ENCODE data around the gene TSHZ1.

The TSHZ1 gene

GRCh38 chr18:75297731-75298130 is 87.1 kb downstream of the TSHZ1 start:
- no peaks in the 10 kb centered on the region for H3K36me3 ChIP-seq (ENCODE audit: control insufficient read depth, insufficient read depth, low read length)
- H3K4me3 ChIP-seq (ENCODE audit: low read length) = no peak overlapping the region
- H3K4me1 ChIP-seq (ENCODE audit: control insufficient read depth, insufficient read depth, low read length) = no peaks in the 10 kb centered on the region
- no peaks in the 10 kb centered on the region for H3K27me3 ChIP-seq (ENCODE audit: control insufficient read depth, insufficient read depth, low read length)
- H3K9ac ChIP-seq (ENCODE audit: low read length) = no peak overlapping the region
- no peaks in the 10 kb centered on the region for H3K9me3 ChIP-seq (ENCODE audit: control insufficient read depth, low read length)

GRCh38 chr18:75304678-75305557 is 94.3 kb downstream of the TSHZ1 start:
- Histone ChIP-seq H3K36me3 (ENCODE audit: control insufficient read depth, insufficient read depth, low read length) (no peaks in the 10 kb centered on the region), H3K27me3 (ENCODE audit: control insufficient read depth, insufficient read depth, low read length) (no peaks in the 10 kb centered on the region), H3K9me3 (ENCODE audit: control insufficient read depth, low read length) (no peaks in the 10 kb centered on the region), H3K4me3 (ENCODE audit: low read length) (no peak overlapping the region), H3K4me1 (ENCODE audit: control insufficient read depth, insufficient read depth, low read length) (no peaks in the 10 kb centered on the region), H3K9ac (ENCODE audit: low read length) (no peak overlapping the region)

- no peaks in the 10 kb centered on the region for H3K36me3 ChIP-seq (ENCODE audit: control insufficient read depth, insufficient read depth, low read length)
- H3K9me3 ChIP-seq (ENCODE audit: control insufficient read depth, low read length) = no peaks in the 10 kb centered on the region
- H3K9ac ChIP-seq (ENCODE audit: low read length) = no peak overlapping the region
- no peaks in the 10 kb centered on the region for H3K27me3 ChIP-seq (ENCODE audit: control insufficient read depth, insufficient read depth, low read length)
- no peaks in the 10 kb centered on the region for H3K4me1 ChIP-seq (ENCODE audit: control insufficient read depth, insufficient read depth, low read length)
- no peak overlapping the region for H3K4me3 ChIP-seq (ENCODE audit: low read length)
These were observed 95.4 kb downstream of the TSHZ1 start for GRCh38 chr18:75305984-75306383.

- Histone ChIP-seq H3K9me3 (ENCODE audit: control insufficient read depth, low read length) (no peaks in the 10 kb centered on the region), H3K9ac (ENCODE audit: low read length) (no peak overlapping the region), H3K4me3 (ENCODE audit: low read length) (no peak overlapping the region), H3K36me3 (ENCODE audit: control insufficient read depth, insufficient read depth, low read length) (no peaks in the 10 kb centered on the region), H3K27me3 (ENCODE audit: control insufficient read depth, insufficient read depth, low read length) (no peaks in the 10 kb centered on the region), H3K4me1 (ENCODE audit: control insufficient read depth, insufficient read depth, low read length) (no peaks in the 10 kb centered on the region)
These were observed 96.9 kb downstream of the TSHZ1 start for GRCh38 chr18:75307530-75307929.

GRCh38 chr18:75309564-75309963 is 99.0 kb downstream of the TSHZ1 start:
- Histone ChIP-seq H3K27me3 (ENCODE audit: control insufficient read depth, insufficient read depth, low read length) (no peaks in the 10 kb centered on the region), H3K4me3 (ENCODE audit: low read length) (no peak overlapping the region), H3K36me3 (ENCODE audit: control insufficient read depth, insufficient read depth, low read length) (no peaks in the 10 kb centered on the region), H3K4me1 (ENCODE audit: control insufficient read depth, insufficient read depth, low read length) (no peaks in the 10 kb centered on the region), H3K9ac (ENCODE audit: low read length) (no peak overlapping the region), H3K9me3 (ENCODE audit: control insufficient read depth, low read length) (no peaks in the 10 kb centered on the region)

GRCh38 chr18:75314117-75314516 is 103.5 kb downstream of the TSHZ1 start:
- H3K9me3 ChIP-seq (ENCODE audit: control insufficient read depth, low read length) = no peaks in the 10 kb centered on the region
- no peaks in the 10 kb centered on the region for H3K4me1 ChIP-seq (ENCODE audit: control insufficient read depth, insufficient read depth, low read length)
- H3K4me3 ChIP-seq (ENCODE audit: low read length) = no peak overlapping the region
- no peaks in the 10 kb centered on the region for H3K36me3 ChIP-seq (ENCODE audit: control insufficient read depth, insufficient read depth, low read length)
- no peak overlapping the region for H3K9ac ChIP-seq (ENCODE audit: low read length)
- no peaks in the 10 kb centered on the region for H3K27me3 ChIP-seq (ENCODE audit: control insufficient read depth, insufficient read depth, low read length)

GRCh38 chr18:75314606-75315005 is 104.0 kb downstream of the TSHZ1 start:
- Histone ChIP-seq H3K4me1 (ENCODE audit: control insufficient read depth, insufficient read depth, low read length) (no peaks in the 10 kb centered on the region), H3K9ac (ENCODE audit: low read length) (no peak overlapping the region), H3K9me3 (ENCODE audit: control insufficient read depth, low read length) (no peaks in the 10 kb centered on the region), H3K4me3 (ENCODE audit: low read length) (no peak overlapping the region), H3K36me3 (ENCODE audit: control insufficient read depth, insufficient read depth, low read length) (no peaks in the 10 kb centered on the region), H3K27me3 (ENCODE audit: control insufficient read depth, insufficient read depth, low read length) (no peaks in the 10 kb centered on the region)

- no peaks in the 10 kb centered on the region for H3K27me3 ChIP-seq (ENCODE audit: control insufficient read depth, insufficient read depth, low read length)
- H3K36me3 ChIP-seq (ENCODE audit: control insufficient read depth, insufficient read depth, low read length) = no peaks in the 10 kb centered on the region
- H3K9ac ChIP-seq (ENCODE audit: low read length) = no peak overlapping the region
- no peak overlapping the region for H3K4me3 ChIP-seq (ENCODE audit: low read length)
- H3K9me3 ChIP-seq (ENCODE audit: control insufficient read depth, low read length) = no peaks in the 10 kb centered on the region
- H3K4me1 ChIP-seq (ENCODE audit: control insufficient read depth, insufficient read depth, low read length) = no peaks in the 10 kb centered on the region
These were observed 105.6 kb downstream of the TSHZ1 start for GRCh38 chr18:75316223-75316622.

GRCh38 chr18:75316826-75317225 is 106.2 kb downstream of the TSHZ1 start:
- H3K27me3 ChIP-seq (ENCODE audit: control insufficient read depth, insufficient read depth, low read length) = no peaks in the 10 kb centered on the region
- no peaks in the 10 kb centered on the region for H3K4me1 ChIP-seq (ENCODE audit: control insufficient read depth, insufficient read depth, low read length)
- H3K9ac ChIP-seq (ENCODE audit: low read length) = no peak overlapping the region
- no peaks in the 10 kb centered on the region for H3K36me3 ChIP-seq (ENCODE audit: control insufficient read depth, insufficient read depth, low read length)
- no peaks in the 10 kb centered on the region for H3K9me3 ChIP-seq (ENCODE audit: control insufficient read depth, low read length)
- H3K4me3 ChIP-seq (ENCODE audit: low read length) = no peak overlapping the region

- no peak overlapping the region for H3K4me3 ChIP-seq (ENCODE audit: low read length)
- no peak overlapping the region for H3K9ac ChIP-seq (ENCODE audit: low read length)
- no peaks in the 10 kb centered on the region for H3K4me1 ChIP-seq (ENCODE audit: control insufficient read depth, insufficient read depth, low read length)
- H3K27me3 ChIP-seq (ENCODE audit: control insufficient read depth, insufficient read depth, low read length) = no peaks in the 10 kb centered on the region
- no peaks in the 10 kb centered on the region for H3K9me3 ChIP-seq (ENCODE audit: control insufficient read depth, low read length)
- H3K36me3 ChIP-seq (ENCODE audit: control insufficient read depth, insufficient read depth, low read length) = no peaks in the 10 kb centered on the region
These were observed 106.7 kb downstream of the TSHZ1 start for GRCh38 chr18:75317300-75317699.

- H3K9ac ChIP-seq (ENCODE audit: low read length) = no peak overlapping the region
- H3K36me3 ChIP-seq (ENCODE audit: control insufficient read depth, insufficient read depth, low read length) = no peaks in the 10 kb centered on the region
- H3K4me3 ChIP-seq (ENCODE audit: low read length) = no peak overlapping the region
- no peaks in the 10 kb centered on the region for H3K4me1 ChIP-seq (ENCODE audit: control insufficient read depth, insufficient read depth, low read length)
- no peaks in the 10 kb centered on the region for H3K27me3 ChIP-seq (ENCODE audit: control insufficient read depth, insufficient read depth, low read length)
- no peaks in the 10 kb centered on the region for H3K9me3 ChIP-seq (ENCODE audit: control insufficient read depth, low read length)
These were observed 107.1 kb downstream of the TSHZ1 start for GRCh38 chr18:75317703-75318102.

GRCh38 chr18:75319905-75320304 is 109.3 kb downstream of the TSHZ1 start:
- H3K27me3 ChIP-seq (ENCODE audit: control insufficient read depth, insufficient read depth, low read length) = no peaks in the 10 kb centered on the region
- H3K4me1 ChIP-seq (ENCODE audit: control insufficient read depth, insufficient read depth, low read length) = no peaks in the 10 kb centered on the region
- H3K9ac ChIP-seq (ENCODE audit: low read length) = no peak overlapping the region
- H3K36me3 ChIP-seq (ENCODE audit: control insufficient read depth, insufficient read depth, low read length) = no peaks in the 10 kb centered on the region
- no peaks in the 10 kb centered on the region for H3K9me3 ChIP-seq (ENCODE audit: control insufficient read depth, low read length)
- no peak overlapping the region for H3K4me3 ChIP-seq (ENCODE audit: low read length)
